IMR-90 (cell line): ENCODE results near the gene PDCD1. TPM values are rescaled to one million over a fixed set of nuclear protein-coding genes. Genes with fewer than 3 reads are reported as not detected.

ENCODE experiments used
- ATAC-seq: fragments of 200-7000 bp; cut with Tn5 transposase; 2 replicates; pipeline ENCODE4 v1.9.1; 2020; ENCODE audit warnings: low read depth, mild to moderate bottlenecking, moderate library complexity
- BruUV-seq: library from RNA; stranded (reverse); fragments of 400-500 nt; replicated peaks from 2 replicates; lab custom pipeline; 2021; lab: Mats Ljungman, UMichigan
- CTCF ChIA-PET: fragments of 300-600 bp; formaldehyde crosslinking; extraction: SDS; loops from one replicate; lab custom pipeline; 2021; ENCODE audit warnings: antibody characterized with exemption; lab: Yijun Ruan, JAX
- POLR2A ChIA-PET: fragments of 300-600 bp; sonication (Branson Sonifier 250); formaldehyde crosslinking; loops from one replicate; lab custom pipeline; 2022; ENCODE audit warnings: antibody characterized with exemption; ENCODE audit not compliant: unreplicated experiment; lab: Charles Lee
- DNase-seq: peaks from one replicate; pipeline ENCODE4 v3.0.0; 2013
- H2AFZ ChIP-seq: replicated peaks from 2 replicates; pipeline ENCODE3; 2013; ENCODE audit warnings: low read length, mild to moderate bottlenecking; ENCODE audit not compliant: poor library complexity
- H2AK5ac ChIP-seq: 2 replicates; pipeline ENCODE4 v1.6.1; 2013; ENCODE audit warnings: low read depth, low read length, inconsistent platforms
- H2AK9ac ChIP-seq: replicated peaks from 2 replicates; pipeline ENCODE3; 2013; ENCODE audit warnings: mild to moderate bottlenecking, low read depth, low read length, moderate library complexity; ENCODE audit not compliant: poor library complexity
- H2BK120ac ChIP-seq: 2 replicates; pipeline ENCODE4 v1.6.1; 2013; ENCODE audit warnings: low read depth, low read length, inconsistent platforms
- H2BK15ac ChIP-seq: 3 replicates; pipeline ENCODE4 v1.6.1; 2013; ENCODE audit warnings: low read depth, low read length, inconsistent platforms
- H2BK20ac ChIP-seq: 2 replicates; pipeline ENCODE4 v1.6.1; 2013; ENCODE audit warnings: low read depth, mild to moderate bottlenecking, inconsistent platforms, low read length, moderate library complexity
- H2BK5ac ChIP-seq: 2 replicates; pipeline ENCODE4 v1.6.1; 2013; ENCODE audit warnings: mild to moderate bottlenecking, low read depth, low read length, inconsistent platforms; ENCODE audit not compliant: poor library complexity, severe bottlenecking
- H3K14ac ChIP-seq: replicated peaks from 2 replicates; pipeline ENCODE4 v1.6.1; 2013; ENCODE audit warnings: low read depth, low read length, inconsistent platforms
- H3K18ac ChIP-seq: 2 replicates; pipeline ENCODE4 v1.6.1; 2013; ENCODE audit warnings: low read depth, low read length, control low read depth
- H3K23ac ChIP-seq: 2 replicates; pipeline ENCODE4 v1.6.1; 2013; ENCODE audit warnings: low read depth, low read length, inconsistent platforms
- H3K27ac ChIP-seq: 2 replicates; pipeline ENCODE4 v1.5.1; 2013; ENCODE audit warnings: mild to moderate bottlenecking, control low read depth, low read length; ENCODE audit not compliant: insufficient read depth
- H3K27me3 ChIP-seq: 2 replicates; pipeline ENCODE4 v1.6.1; 2013; ENCODE audit warnings: low read length; ENCODE audit not compliant: control insufficient read depth, insufficient read depth
- H3K36me3 ChIP-seq: 2 replicates; pipeline ENCODE4 v1.6.1; 2013; ENCODE audit warnings: low read length, mixed read lengths; ENCODE audit not compliant: control insufficient read depth, insufficient read depth
- H3K4ac ChIP-seq: 2 replicates; pipeline ENCODE4 v1.6.1; 2013; ENCODE audit warnings: low read depth, low read length, inconsistent platforms
- H3K4me1 ChIP-seq: 2 replicates; pipeline ENCODE4 v1.6.1; 2013; ENCODE audit warnings: low read length, mixed read lengths; ENCODE audit not compliant: control insufficient read depth, insufficient read depth
- H3K4me2 ChIP-seq: 2 replicates; pipeline ENCODE4 v1.6.1; 2013; ENCODE audit warnings: low read depth, mild to moderate bottlenecking, control low read depth, low read length, moderate library complexity
- H3K4me3 ChIP-seq: 2 replicates; pipeline ENCODE4 v1.5.1; 2013; ENCODE audit warnings: low read depth, mild to moderate bottlenecking, control low read depth, low read length, moderate library complexity; ENCODE audit not compliant: insufficient read depth
- H3K56ac ChIP-seq: 2 replicates; pipeline ENCODE4 v1.6.1; 2013; ENCODE audit warnings: low read length, inconsistent platforms; ENCODE audit not compliant: insufficient read depth; ENCODE audit errors: extremely low read depth
- H3K79me1 ChIP-seq, 2 experiments: 2 replicates each; pipeline ENCODE4 v1.6.1; 2013; ENCODE audit warnings: low read length in 2 of 2, inconsistent platforms in 1 of 2, low read depth in 1 of 2
- H3K9ac ChIP-seq: 2 replicates; pipeline ENCODE4 v1.6.1; 2013; ENCODE audit warnings: low read depth, low read length, control low read depth
- H3K9me1 ChIP-seq: 2 replicates; pipeline ENCODE4 v1.6.1; 2013; ENCODE audit warnings: low read length, inconsistent platforms; ENCODE audit not compliant: insufficient read depth
- H3K9me3 ChIP-seq: 2 replicates; pipeline ENCODE4 v1.6.1; 2013; ENCODE audit warnings: low read length; ENCODE audit not compliant: control insufficient read depth, insufficient read depth
- H4K20me1 ChIP-seq: 2 replicates; pipeline ENCODE4 v1.6.1; 2013; ENCODE audit warnings: low read length, inconsistent platforms; ENCODE audit not compliant: insufficient read depth
- H4K5ac ChIP-seq: 2 replicates; pipeline ENCODE4 v1.6.1; 2013; ENCODE audit warnings: mild to moderate bottlenecking, low read depth, low read length, control low read depth
- H4K8ac ChIP-seq, 2 experiments: 2 replicates each; pipeline ENCODE4 v1.6.1; 2013; ENCODE audit warnings: low read depth in 2 of 2, low read length in 2 of 2, control low read depth in 1 of 2, inconsistent platforms in 1 of 2
- H4K91ac ChIP-seq: 2 replicates; pipeline ENCODE4 v1.6.1; 2013; ENCODE audit warnings: low read depth, low read length, inconsistent platforms; ENCODE audit not compliant: insufficient read depth
- BHLHE40 ChIP-seq: fragments of 150-350 bp; IDR thresholded peaks from 2 replicates; pipeline ENCODE4 v1.6.1; 2016; ENCODE audit warnings: mild to moderate bottlenecking, low read depth, low read length
- CEBPB ChIP-seq: IDR thresholded peaks from 2 replicates; pipeline ENCODE4 v1.6.1; 2012; ENCODE audit warnings: low read depth, low read length, improper control_type of control experiment
- CHD1 ChIP-seq: IDR thresholded peaks from 2 replicates; pipeline ENCODE4 v1.6.1; 2012; ENCODE audit warnings: low read depth, low read length, improper control_type of control experiment
- CTCF ChIP-seq: conservative IDR thresholded peaks from 2 replicates; pipeline ENCODE4 v1.5.1; 2012; ENCODE audit warnings: mild to moderate bottlenecking, low read depth, low read length, improper control_type of control experiment
- FOS ChIP-seq: fragments of 150-350 bp; IDR thresholded peaks from 2 replicates; pipeline ENCODE4 v1.6.1; 2016; ENCODE audit warnings: low read depth, low read length
- MAFK ChIP-seq: IDR thresholded peaks from 2 replicates; pipeline ENCODE4 v1.6.1; 2012; ENCODE audit warnings: low read depth, low read length, improper control_type of control experiment
- MAZ ChIP-seq: IDR thresholded peaks from 2 replicates; pipeline ENCODE4 v1.6.1; 2012; ENCODE audit warnings: low read depth, mild to moderate bottlenecking, low read length, improper control_type of control experiment, moderate library complexity, borderline replicate concordance
- MXI1 ChIP-seq: IDR thresholded peaks from 2 replicates; pipeline ENCODE4 v1.6.1; 2012; ENCODE audit warnings: low read depth, mild to moderate bottlenecking, low read length, moderate library complexity, borderline replicate concordance
- NFE2L2 ChIP-seq: fragments of 150-350 bp; IDR thresholded peaks from 2 replicates; pipeline ENCODE4 v1.6.1; 2016; ENCODE audit warnings: low read depth, mild to moderate bottlenecking, low read length
- POLR2A ChIP-seq: IDR thresholded peaks from 2 replicates; pipeline ENCODE4 v1.6.1; 2012; ENCODE audit warnings: mild to moderate bottlenecking, low read depth, low read length
- RAD21 ChIP-seq: IDR thresholded peaks from 2 replicates; pipeline ENCODE4 v1.6.1; 2012; ENCODE audit warnings: low read length, improper control_type of control experiment
- RCOR1 ChIP-seq: IDR thresholded peaks from 2 replicates; pipeline ENCODE4 v1.6.1; 2012; ENCODE audit warnings: mild to moderate bottlenecking, low read length, improper control_type of control experiment; ENCODE audit not compliant: insufficient replicate concordance
- RFX5 ChIP-seq: IDR thresholded peaks from 2 replicates; pipeline ENCODE4 v1.8.0; 2012; ENCODE audit warnings: low read depth, mild to moderate bottlenecking, low read length, moderate library complexity
- SMC3 ChIP-seq: fragments of 150-350 bp; IDR thresholded peaks from 2 replicates; pipeline ENCODE4 v1.6.1; 2016; ENCODE audit warnings: low read depth, mild to moderate bottlenecking, antibody characterized with exemption, low read length, moderate library complexity
- WGBS, 2 experiments: methylation state at CpG; one replicate each; pipeline versions ENCODE4 v1.1.5 to v1.1.7; 2013; ENCODE audit warnings: missing lambda C conversion rate in 2 of 2; ENCODE audit not compliant: insufficient read length in 1 of 2; ENCODE audit errors: extremely low coverage in 2 of 2; 5-methylcytosine and 5-hydroxymethylcytosine counted together
- dilution Hi-C: fragments of 300-500 bp; cut with HindIII; formaldehyde crosslinking; loops from one replicate; pipeline ENCODE4 v1.14.3; 2018; ENCODE audit warnings: low sequenced_read_pairs; ENCODE audit not compliant: unreplicated experiment
- in situ Hi-C: fragments of 300-500 bp; cut with MboI; formaldehyde crosslinking; loops from 3 replicates; pipeline ENCODE4 v1.14.3; 2019; ENCODE audit warnings: low sequenced_read_pairs, inconsistent platforms, mixed read lengths
- intact Hi-C: fragments of 100-400 bp; cut with micrococcal nuclease; formaldehyde crosslinking; loops from 2 replicates; pipeline ENCODE4 v1.10.0; 2022
- polyA plus RNA-seq, 3 experiments: library from polyadenylated mRNA; depleted of rRNA; stranded (reverse); fragments of >200 nt; gene quantifications; 2 replicates each; pipeline ENCODE4 v1.2.3, GENCODE V29; 2012; ENCODE audit warnings: low replicate concordance in 1 of 3
- total RNA-seq: library from RNA; depleted of rRNA; stranded (reverse); fragments of >200 nt; gene quantifications from 2 replicates; pipeline ENCODE4 v1.2.3, GENCODE V29; 2012
- TF ChIP-seq, protein P1 (sequence below): fragments of 150-350 bp; IDR thresholded peaks from 2 replicates; pipeline ENCODE4 v1.6.1; 2016; ENCODE audit warnings: low read depth, mild to moderate bottlenecking, low read length, moderate library complexity, borderline replicate concordance
- TF ChIP-seq, protein P2 (sequence below): fragments of 150-350 bp; IDR thresholded peaks from 2 replicates; pipeline ENCODE4 v1.6.1; 2017; ENCODE audit warnings: mild to moderate bottlenecking, antibody characterized with exemption, low read length, low read depth

Gene PDCD1
- total and polyA plus RNA-seq, 2 of the 4 experiments (the other 2 are of a cell fraction) = not detected

- in situ Hi-C loops = no loop called here
- intact Hi-C loops = no loop called here
- WGBS, 2 experiments = 100% methylated on average over 2 of the region's 18 CpGs; no CpG with 5 or more reads in 1 of the 2 experiments
- no peak overlapping the region for H3K56ac ChIP-seq
- H4K20me1 ChIP-seq = no peaks in the 10 kb centered on the region
- no peak for DNase-seq
- no peak overlapping the region for H4K5ac ChIP-seq
- no peak overlapping the region for H3K18ac ChIP-seq
- no peaks in the 10 kb centered on the region for H3K9me1 ChIP-seq
- H2BK120ac ChIP-seq = no peak overlapping the region
- H3K23ac ChIP-seq = no peak overlapping the region
- no peak overlapping the region for H2AK9ac ChIP-seq
- no peak overlapping the region for H4K8ac ChIP-seq
- no peak for ATAC-seq
- no peak overlapping the region for H3K4me2 ChIP-seq
- H3K27ac ChIP-seq = no peak overlapping the region
- H3K36me3 ChIP-seq = no peaks in the 10 kb centered on the region
- no peak overlapping the region for H2AFZ ChIP-seq
- no TSS peak for BruUV-seq
- no peak overlapping the region for H2BK5ac ChIP-seq
- H3K4me3 ChIP-seq = no peak overlapping the region
- POLR2A ChIA-PET = no interaction called here
- no peak overlapping the region for H4K91ac ChIP-seq
- H3K79me1 ChIP-seq = no peaks in the 10 kb centered on the region
- no peak overlapping the region for H3K9ac ChIP-seq
- H3K9me3 ChIP-seq = peaks cover under 1% of the 10 kb centered on the region; the same call in 1 of the 2 replicates
- CTCF ChIA-PET = no interaction called here
- H2AK5ac ChIP-seq = no peak overlapping the region
- H3K4me1 ChIP-seq = no peaks in the 10 kb centered on the region
- TF ChIP-seq CHD1 (no peak), RCOR1 (no peak), RFX5 (no peak), POLR2A (no peak), MXI1 (no peak), BHLHE40 (no peak), NFE2L2 (no peak), MAZ (no peak), FOS (no peak), MAFK (no peak), CTCF (no peak), RAD21 (no peak), SMC3 (no peak), CEBPB (no peak)
- TF ChIP-seq, protein P1, sequence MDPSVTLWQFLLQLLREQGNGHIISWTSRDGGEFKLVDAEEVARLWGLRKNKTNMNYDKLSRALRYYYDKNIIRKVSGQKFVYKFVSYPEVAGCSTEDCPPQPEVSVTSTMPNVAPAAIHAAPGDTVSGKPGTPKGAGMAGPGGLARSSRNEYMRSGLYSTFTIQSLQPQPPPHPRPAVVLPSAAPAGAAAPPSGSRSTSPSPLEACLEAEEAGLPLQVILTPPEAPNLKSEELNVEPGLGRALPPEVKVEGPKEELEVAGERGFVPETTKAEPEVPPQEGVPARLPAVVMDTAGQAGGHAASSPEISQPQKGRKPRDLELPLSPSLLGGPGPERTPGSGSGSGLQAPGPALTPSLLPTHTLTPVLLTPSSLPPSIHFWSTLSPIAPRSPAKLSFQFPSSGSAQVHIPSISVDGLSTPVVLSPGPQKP = no peak
- TF ChIP-seq, protein P2, sequence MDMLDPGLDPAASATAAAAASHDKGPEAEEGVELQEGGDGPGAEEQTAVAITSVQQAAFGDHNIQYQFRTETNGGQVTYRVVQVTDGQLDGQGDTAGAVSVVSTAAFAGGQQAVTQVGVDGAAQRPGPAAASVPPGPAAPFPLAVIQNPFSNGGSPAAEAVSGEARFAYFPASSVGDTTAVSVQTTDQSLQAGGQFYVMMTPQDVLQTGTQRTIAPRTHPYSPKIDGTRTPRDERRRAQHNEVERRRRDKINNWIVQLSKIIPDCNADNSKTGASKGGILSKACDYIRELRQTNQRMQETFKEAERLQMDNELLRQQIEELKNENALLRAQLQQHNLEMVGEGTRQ = no peak
- dilution Hi-C loops = no loop called here
- H3K4ac ChIP-seq = no peak overlapping the region
- no peak overlapping the region for H3K14ac ChIP-seq
- H2BK15ac ChIP-seq = no peak overlapping the region
- no peak overlapping the region for H2BK20ac ChIP-seq
- peaks cover 3% of the 10 kb centered on the region; the same call in 1 of the 2 replicates for H3K27me3 ChIP-seq
Observed at GRCh38 chr2:241906826-241907570, 48.3 kb upstream of the PDCD1 start.
